Activated CD4-positive, alpha-beta T cell treated with anti-CD3 and anti-CD28 coated beads, Interleukin-2, Interleukin-4, amounts not matched to agents 100 ng/mL and 50 ng/mL, durations not matched to agents 16 hours and 8 hours (primary cell): Measurements from ENCODE around the gene RBM4B.

Source experiments
- DNase-seq: peaks from one replicate; pipeline ENCODE4 v3.0.0-alpha.2; 2020; ENCODE audit warnings: low spot score

RBM4B gene

GRCh38 chr11:66686801-66687750 is 9.4 kb upstream of the RBM4B start:
- no peak for DNase-seq

- no peak for DNase-seq
Observed at GRCh38 chr11:66686100-66686785, 8.6 kb upstream of the RBM4B start.

DNA sequence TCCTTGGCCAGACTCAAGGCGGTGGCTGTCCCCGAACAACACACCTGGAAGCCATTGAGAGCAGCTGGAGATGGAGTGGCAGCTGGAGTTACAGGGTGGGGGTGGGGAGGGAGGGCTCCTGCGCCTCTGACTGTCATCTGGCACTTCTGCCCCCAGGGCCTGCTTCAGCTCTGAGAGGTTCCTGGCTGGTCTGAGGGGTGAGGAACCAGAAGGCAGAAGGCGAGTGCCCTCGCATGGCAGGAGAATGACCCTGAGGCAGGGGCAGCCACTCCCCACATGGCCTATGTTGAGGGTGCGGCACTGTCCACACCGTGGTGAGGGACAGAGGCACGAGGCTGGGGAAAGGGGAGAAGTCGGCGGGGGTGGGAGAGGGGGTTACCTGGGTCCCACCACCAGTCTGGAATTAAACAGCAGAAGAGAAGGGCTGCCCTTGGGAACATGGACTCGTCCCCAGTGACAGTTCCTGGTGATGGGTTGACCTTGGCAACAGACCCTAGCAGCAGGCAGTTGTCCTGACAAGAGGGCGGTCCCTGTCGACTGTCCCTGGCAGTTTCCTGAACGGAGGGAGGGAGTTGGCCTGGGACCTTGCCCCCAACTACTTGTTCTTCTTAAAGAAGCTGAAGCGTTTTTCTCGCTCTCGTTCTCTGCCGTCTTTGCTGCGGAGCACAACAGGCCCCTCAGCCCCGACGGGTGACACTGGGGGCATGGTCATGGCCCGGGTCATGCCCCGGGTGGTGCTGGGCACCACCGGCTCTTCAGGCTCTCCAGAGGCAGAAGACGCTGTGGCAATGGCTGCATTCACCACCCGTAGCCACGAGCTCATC is 7.8 kb upstream of the RBM4B start:
- no peak for DNase-seq

DNA sequence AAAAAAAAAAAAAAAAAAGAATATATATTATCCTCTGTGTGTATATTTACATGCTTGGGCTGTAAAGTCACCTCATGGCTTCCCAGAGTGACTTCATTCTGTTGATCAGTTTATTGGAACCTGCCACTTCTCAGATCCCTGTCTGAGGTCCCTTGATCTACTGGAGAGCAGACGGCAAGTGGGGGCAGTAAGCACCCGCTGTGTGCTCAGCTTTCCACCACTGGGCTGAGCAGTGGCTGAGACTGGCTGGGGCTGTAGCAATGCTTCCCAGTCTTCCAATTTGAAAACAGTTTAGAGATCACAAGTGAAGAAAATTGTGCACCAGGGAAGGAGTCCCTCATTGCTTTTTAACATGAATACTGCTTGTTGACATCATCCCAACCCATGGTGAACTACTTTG is 6.9 kb upstream of the RBM4B start:
- DNase-seq: no peak

DNA sequence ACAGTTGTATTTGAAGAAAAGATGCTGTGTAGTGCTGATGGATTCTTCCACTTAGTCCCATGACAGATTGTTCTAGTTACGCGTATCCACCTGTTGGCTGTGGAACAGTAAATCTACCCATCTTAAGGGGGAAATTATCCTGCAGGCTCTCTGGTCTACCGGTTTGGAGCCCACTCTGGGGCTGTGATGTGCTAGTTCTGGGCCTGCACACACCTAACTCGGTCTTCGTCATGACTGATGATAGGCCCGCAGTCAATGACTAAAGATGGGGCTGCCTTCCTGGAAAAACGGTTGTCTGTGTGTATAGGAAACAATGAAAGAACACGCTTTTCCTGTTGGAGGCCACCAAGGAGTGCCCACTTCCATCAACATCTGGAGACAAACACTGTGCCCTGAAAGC is 6.2 kb upstream of the RBM4B start:
- DNase-seq: no peak

- no peak for DNase-seq
Observed at GRCh38 chr11:66680966-66681645, 3.4 kb upstream of the RBM4B start.

GRCh38 chr11:66676931-66677598 is 622 bp downstream of the RBM4B start:
- DNase-seq: no peak

- no peak for DNase-seq
Observed at GRCh38 chr11:66676282-66676919, 1.3 kb downstream of the RBM4B start.

- no peak for DNase-seq
Observed at GRCh38 chr11:66674964-66675602, 2.6 kb downstream of the RBM4B start.

- no peak for DNase-seq
Observed at GRCh38 chr11:66670816-66671215, 6.9 kb downstream of the RBM4B start.

DNA sequence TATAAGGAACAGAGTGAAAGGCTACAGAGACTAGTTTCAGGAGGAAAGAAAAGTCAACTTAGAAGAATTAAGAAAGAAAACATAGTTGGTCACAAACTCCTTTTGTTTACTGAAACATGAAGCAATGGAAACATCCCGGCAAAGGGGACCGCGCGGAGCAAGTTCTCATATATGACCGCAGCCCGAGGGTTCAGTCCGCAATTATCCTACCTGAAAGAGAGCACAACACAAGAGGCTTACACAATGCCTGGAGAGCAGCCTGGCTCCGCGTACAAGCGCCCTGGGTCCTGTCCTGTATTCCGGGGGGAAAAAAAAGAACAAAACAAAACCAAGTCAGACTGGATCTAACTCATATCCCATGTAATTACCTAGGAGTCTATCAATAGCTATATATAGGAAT is 12.3 kb downstream of the RBM4B start:
- no peak for DNase-seq

DNA sequence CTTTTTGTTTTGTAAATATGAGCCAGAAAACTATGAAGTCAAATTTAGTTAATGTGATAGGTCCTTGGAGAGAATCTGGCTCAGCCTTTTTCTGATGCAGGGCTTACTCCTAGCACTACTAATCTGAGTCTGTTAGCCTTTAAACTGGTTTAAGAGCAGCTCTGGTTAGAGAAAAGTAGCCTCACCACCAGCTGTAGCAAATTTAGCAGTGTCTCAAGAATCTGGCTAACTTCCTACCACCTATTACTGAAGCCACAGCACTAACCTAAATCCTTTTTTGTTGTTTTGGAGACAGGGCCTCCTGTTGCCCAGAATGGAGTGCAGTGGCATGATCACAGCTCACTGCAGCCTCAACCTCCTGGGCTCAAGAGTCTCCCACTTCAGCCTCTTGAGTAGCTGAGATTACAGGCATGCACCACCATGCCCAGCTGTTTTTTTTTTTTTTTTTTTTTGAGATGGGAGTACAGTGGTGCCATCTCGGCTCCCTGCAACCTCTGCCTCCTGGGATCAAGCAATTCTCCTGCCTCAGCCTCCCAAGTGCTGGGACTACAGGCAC is 13.9 kb downstream of the RBM4B start:
- DNase-seq: no peak

- no peak for DNase-seq
Observed at GRCh38 chr11:66659763-66660162, 17.9 kb downstream of the RBM4B start.

DNA sequence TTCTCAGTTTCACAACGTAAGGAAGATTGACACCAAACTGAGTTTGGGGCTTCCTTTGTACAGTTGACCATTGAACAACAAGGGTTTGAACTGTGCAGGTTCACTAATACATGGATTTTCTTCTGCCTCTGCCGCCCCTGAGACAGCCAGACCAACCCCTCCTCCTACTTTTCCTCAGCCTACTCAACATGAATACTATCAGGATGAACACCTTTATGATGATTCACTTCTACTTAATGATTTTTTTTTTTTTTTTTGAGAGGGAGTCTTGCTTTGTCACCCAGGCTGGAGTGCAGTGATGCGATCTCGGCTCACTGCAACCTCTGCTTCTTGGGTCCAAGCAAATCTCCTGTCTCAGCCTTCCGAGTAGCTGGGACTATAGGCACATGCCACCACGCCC is 24.6 kb downstream of the RBM4B start:
- DNase-seq: no peak

DNA sequence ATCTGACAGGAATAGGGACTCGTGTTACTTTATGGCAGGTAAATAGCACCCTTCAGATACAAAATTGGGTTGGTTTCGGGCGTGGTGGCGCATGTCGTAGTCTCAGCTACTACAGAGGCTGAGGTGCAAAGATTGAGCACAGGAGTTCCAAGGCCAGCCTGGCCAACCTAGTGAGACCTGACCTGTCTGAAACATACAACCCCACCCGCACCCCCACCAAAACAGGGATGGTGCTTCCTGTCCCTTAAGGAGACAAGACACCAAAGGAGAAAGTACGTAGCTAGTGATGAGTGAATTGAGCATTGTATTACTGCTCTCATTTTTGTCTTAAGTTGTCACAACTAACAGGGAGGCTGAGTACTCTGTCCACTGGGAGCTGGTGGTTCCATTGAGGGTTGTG is 25.0 kb downstream of the RBM4B start:
- DNase-seq: no peak

DNA sequence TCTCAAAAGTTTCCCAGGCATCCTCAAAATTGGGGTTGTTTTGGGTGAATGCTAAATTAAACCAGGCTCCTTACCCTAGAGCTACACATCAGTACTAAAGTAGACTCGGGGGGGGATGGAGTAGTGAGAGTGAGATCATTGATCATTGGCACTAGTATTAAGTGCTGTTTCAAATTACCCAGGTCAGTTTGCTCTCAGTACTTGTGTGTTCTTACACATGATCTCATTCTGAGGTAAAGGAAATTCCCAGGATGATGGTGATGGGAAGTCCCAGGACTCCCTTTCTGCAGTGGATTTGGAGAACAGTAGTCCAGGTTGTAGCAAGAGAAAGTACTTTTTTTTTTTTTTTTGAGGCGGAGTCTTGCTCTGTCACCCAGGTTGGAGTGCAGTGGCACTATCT is 26.7 kb downstream of the RBM4B start:
- no peak for DNase-seq

GRCh38 chr11:66649903-66650302 is 27.8 kb downstream of the RBM4B start:
- DNase-seq: no peak

GRCh38 chr11:66646828-66647227 is 30.9 kb downstream of the RBM4B start:
- no peak for DNase-seq

- no peak for DNase-seq
Observed at GRCh38 chr11:66643745-66644437, 33.8 kb downstream of the RBM4B start.
